ENCODE results near the gene DAAM2.

The DAAM2 gene

DNA sequence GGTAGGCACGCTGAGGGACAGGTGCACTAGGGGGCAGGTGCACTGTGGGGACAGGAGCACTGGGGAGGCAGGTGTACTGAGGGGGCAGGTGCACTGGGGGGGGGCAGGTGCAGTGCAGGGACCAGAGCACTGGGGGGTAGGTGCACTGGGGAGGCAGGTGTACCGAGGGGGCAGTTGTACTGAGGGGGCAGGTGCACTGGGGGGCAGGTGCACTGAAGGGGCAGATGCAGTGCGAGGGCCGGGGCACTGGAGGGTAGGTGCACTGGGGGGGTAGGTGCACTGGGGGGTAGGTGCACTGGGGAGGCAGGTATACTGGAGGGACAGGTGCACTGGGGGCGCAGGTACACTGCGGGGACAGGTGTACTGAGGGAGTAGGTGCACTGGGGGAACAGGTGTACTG is 39.5 kb downstream of the DAAM2 start:
- Histone ChIP-seq H3K4me3 (no peak overlapping the region), H3K4me1 (peaks cover 0 to 7% (median 0%) of the 10 kb centered on the region in 10 experiments; a peak in 3 of 20 replicates), H3K9me3 (replicated peaks in 1 of 11) (no peaks in the 10 kb centered on the region), H3K27ac (no peak overlapping the region), H3K36me3 (no peaks in the 10 kb centered on the region), H4K20me1 (no peaks in the 10 kb centered on the region), H3K27me3 (no peaks in the 10 kb centered on the region), H3K4me2 (no peak overlapping the region), H3K9ac (no peak overlapping the region)
- TF ChIP-seq Cebpa-rat (IDR thresholded peaks at IDR 0.05) = no peak

DNA sequence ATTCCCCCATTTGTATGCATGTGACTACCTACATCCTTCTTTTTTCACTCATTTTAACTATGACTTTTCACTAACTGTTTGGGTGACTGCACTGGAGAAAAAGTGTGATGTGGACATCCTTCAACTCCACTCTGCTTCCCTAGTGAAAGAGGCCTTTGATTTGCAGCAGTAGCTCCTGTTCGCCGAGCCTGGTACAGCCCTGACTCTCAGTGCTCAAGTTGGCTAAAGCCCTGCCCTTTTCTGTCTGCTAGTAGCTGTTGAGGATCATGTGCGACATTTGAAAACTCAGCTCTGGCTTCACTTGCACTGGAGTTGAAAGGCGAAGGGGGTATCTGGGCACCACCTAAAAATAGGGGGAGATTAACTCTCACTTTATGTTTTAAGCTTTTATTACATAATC is 42.1 kb downstream of the DAAM2 start:
- Histone ChIP-seq H4K20me1 (no peaks in the 10 kb centered on the region), H3K27me3 (no peaks in the 10 kb centered on the region), H3K9ac (no peak overlapping the region), H3K4me2 (no peak overlapping the region), H3K27ac (no peak overlapping the region), H3K4me3 (no peak overlapping the region), H3K4me1 (peaks cover 0 to 7% (median 0%) of the 10 kb centered on the region in 10 experiments; a peak in 3 of 20 replicates), H3K36me3 (no peaks in the 10 kb centered on the region), H3K9me3 (replicated peaks in 1 of 11) (no peaks in the 10 kb centered on the region)
- no peak for TF ChIP-seq Cebpa-rat (IDR thresholded peaks at IDR 0.05)

DNA sequence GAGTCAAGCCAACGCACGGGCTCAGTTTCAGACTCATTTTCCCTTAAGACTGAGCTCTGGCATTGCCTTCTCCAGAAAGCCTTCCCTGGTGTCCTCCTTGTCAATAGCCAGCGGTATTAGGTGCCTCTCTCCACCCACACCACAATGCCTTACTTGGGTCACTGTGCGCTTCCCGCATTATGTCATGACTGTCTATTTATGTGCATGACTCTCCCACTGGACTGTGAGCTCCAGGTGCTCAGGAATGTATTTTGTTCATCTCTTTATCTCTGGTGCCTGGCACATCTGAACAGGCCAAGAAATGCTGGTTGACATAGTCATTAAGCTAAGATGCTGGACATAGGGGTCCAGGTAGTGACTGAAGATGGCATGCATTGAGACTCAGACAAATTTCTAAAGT is 42.7 kb downstream of the DAAM2 start:
- H3K27ac ChIP-seq = no peak overlapping the region
- H3K9ac ChIP-seq = no peak overlapping the region
- H3K9me3 ChIP-seq (replicated peaks in 1 of 11) = no peaks in the 10 kb centered on the region
- no peaks in the 10 kb centered on the region for H3K36me3 ChIP-seq
- no peak overlapping the region for H3K4me3 ChIP-seq
- no peak overlapping the region for H3K4me2 ChIP-seq
- no peaks in the 10 kb centered on the region for H4K20me1 ChIP-seq
- peaks cover 0 to 7% (median 0%) of the 10 kb centered on the region in 10 experiments; a peak in 3 of 20 replicates for H3K4me1 ChIP-seq
- H3K27me3 ChIP-seq = no peaks in the 10 kb centered on the region
- TF ChIP-seq Cebpa-rat (IDR thresholded peaks at IDR 0.05) = no peak

DNA sequence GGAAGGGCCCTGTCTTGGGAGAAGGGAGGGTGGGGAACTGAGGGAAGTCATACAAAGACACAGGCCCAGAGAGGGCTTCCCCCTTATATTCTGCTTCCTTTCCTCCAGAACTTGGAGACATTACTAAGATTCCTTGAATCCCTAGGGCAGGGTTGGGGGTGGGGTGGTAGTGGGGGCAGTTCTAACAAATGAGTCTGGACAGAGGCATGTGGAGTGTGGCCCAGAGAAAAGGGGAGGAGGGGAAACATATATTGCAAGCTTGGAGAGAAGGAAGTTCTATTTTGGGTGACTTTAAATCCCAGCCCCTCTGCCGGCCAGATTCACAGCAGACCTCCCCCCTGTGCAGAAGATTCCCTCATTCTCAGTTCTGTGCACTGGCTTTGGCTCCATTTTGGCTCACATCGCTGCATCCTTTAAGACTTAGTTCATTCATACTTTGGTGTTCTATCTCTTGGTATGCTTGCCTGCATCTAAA is 43.7 kb downstream of the DAAM2 start:
- no peak overlapping the region for H3K27ac ChIP-seq
- H3K27me3 ChIP-seq = no peaks in the 10 kb centered on the region
- H3K4me3 ChIP-seq = no peak overlapping the region
- no peaks in the 10 kb centered on the region for H3K36me3 ChIP-seq
- H3K9me3 ChIP-seq (replicated peaks in 1 of 11) = no peaks in the 10 kb centered on the region
- H3K9ac ChIP-seq = no peak overlapping the region
- H4K20me1 ChIP-seq = no peaks in the 10 kb centered on the region
- TF ChIP-seq Cebpa-rat (IDR thresholded peaks at IDR 0.05) = no peak
- H3K4me2 ChIP-seq = no peak overlapping the region
- peaks cover 0 to 8% (median 0%) of the 10 kb centered on the region in 10 experiments; a peak in 6 of 20 replicates for H3K4me1 ChIP-seq

DNA sequence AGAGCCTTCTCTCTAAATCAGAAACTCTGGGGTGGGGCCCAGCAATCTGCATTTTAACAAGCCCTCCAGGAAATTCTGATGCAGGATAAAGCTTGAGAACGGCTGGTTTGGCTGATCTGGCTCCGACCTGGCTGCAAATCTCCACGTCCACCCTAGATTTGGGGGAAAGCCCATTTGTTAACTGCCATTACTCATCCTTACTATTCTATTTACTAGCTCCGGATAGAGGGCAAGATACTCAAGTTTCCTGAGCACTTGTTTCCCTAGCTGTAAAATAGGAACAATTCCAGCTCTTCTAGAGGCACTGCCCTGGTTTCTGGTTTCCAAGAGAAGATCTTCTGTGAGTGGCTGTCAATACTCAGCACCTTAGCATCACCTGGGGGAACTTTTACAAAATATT is 44.4 kb downstream of the DAAM2 start:
- Histone ChIP-seq H4K20me1 (no peaks in the 10 kb centered on the region), H3K9me3 (replicated peaks in 1 of 11) (no peaks in the 10 kb centered on the region), H3K4me3 (no peak overlapping the region), H3K9ac (no peak overlapping the region), H3K36me3 (no peaks in the 10 kb centered on the region), H3K4me1 (peaks cover 0 to 8% (median 0%) of the 10 kb centered on the region in 10 experiments; a peak in 6 of 20 replicates), H3K4me2 (no peak overlapping the region), H3K27ac (no peak overlapping the region), H3K27me3 (no peaks in the 10 kb centered on the region)
- no peak for TF ChIP-seq Cebpa-rat (IDR thresholded peaks at IDR 0.05)

DNA sequence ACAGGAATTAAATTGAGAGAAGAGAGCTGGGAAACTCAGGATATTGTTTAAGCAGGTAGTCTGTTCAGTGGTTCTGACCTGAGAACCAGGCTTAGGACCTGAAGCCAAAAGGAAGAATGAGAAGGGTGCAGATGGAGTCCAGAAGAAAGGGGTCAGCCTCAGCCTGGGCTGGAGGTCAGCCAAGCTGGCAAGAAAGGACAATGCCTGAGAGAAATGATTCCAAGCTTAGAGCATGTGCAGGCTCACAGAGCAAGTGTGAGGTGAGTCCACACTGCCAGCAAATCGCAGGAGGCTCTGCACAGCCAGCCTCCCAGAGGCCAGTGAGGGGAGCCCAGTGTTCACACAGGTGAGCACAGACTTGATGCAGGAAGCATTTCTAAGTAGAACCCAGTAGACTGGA is 47.3 kb downstream of the DAAM2 start:
- no peak for TF ChIP-seq Cebpa-rat (IDR thresholded peaks at IDR 0.05)
- H3K4me2 ChIP-seq = no peak overlapping the region
- H3K9me3 ChIP-seq (replicated peaks in 1 of 11) = no peaks in the 10 kb centered on the region
- no peaks in the 10 kb centered on the region for H3K36me3 ChIP-seq
- H3K4me1 ChIP-seq = peaks cover 0 to 4% (median 0%) of the 10 kb centered on the region in 10 experiments; a peak in 4 of 20 replicates
- H3K9ac ChIP-seq = no peak overlapping the region
- no peaks in the 10 kb centered on the region for H4K20me1 ChIP-seq
- H3K4me3 ChIP-seq = no peak overlapping the region
- H3K27ac ChIP-seq = no peak overlapping the region
- no peaks in the 10 kb centered on the region for H3K27me3 ChIP-seq

DNA sequence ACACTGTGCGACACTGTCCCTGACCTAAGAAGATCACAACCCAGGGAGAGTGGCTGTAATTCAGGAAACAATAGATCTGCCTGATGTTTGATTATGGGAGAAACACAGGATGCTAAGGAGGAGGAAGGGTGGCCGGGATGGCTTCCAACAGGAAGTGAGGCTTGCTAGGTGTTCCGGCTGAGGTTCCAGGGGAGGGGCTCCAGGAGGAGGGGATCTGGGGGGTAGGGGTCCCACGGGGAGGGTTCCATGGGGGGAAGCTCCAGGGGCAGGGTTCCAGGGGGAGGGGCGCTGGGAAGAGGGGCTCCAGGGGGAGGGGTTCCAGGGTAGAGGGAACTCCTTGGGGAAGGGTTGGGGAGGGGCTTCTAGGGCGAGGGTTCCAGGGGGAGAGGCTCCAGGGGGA is 48.6 kb downstream of the DAAM2 start:
- H3K4me3 ChIP-seq = no peak overlapping the region
- no peak overlapping the region for H3K9ac ChIP-seq
- no peaks in the 10 kb centered on the region for H3K27me3 ChIP-seq
- no peaks in the 10 kb centered on the region for H3K36me3 ChIP-seq
- no peak for TF ChIP-seq Cebpa-rat (IDR thresholded peaks at IDR 0.05)
- H3K27ac ChIP-seq = no peak overlapping the region
- H3K9me3 ChIP-seq (replicated peaks in 1 of 11) = no peaks in the 10 kb centered on the region
- no peaks in the 10 kb centered on the region for H4K20me1 ChIP-seq
- H3K4me2 ChIP-seq = peak overlapping the region in 4 of 11 experiments; percentile 12 to 36 (median 18); a peak in 3 of 22 replicates
- peaks cover 0 to 4% (median 0%) of the 10 kb centered on the region in 10 experiments; a peak in 4 of 20 replicates for H3K4me1 ChIP-seq

DNA sequence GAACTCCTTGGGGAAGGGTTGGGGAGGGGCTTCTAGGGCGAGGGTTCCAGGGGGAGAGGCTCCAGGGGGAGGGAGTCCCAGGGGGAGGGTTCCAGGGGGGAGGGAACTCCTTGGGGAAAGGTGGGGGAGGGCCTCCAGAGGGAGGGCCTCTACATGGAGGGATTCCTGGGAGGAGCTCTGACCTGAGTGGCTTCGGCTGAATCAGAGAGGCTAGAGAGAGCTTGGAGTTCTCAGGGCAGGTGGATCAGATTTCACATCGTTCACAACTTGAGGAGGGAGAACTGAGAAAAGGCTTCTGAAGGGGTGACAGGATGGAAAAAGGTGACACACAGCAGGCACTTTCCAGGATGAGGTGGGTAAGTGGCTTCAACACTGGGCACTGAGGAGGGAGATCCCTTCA is 49.1 kb downstream of the DAAM2 start:
- H3K36me3 ChIP-seq = no peaks in the 10 kb centered on the region
- no peak overlapping the region for H3K27ac ChIP-seq
- no peaks in the 10 kb centered on the region for H3K9me3 ChIP-seq (replicated peaks in 1 of 11)
- no peak overlapping the region for H3K9ac ChIP-seq
- peaks cover 0 to 4% (median 0%) of the 10 kb centered on the region in 10 experiments; a peak in 4 of 20 replicates for H3K4me1 ChIP-seq
- no peak overlapping the region for H3K4me2 ChIP-seq
- no peaks in the 10 kb centered on the region for H4K20me1 ChIP-seq
- TF ChIP-seq Cebpa-rat (IDR thresholded peaks at IDR 0.05) = no peak
- H3K27me3 ChIP-seq = no peaks in the 10 kb centered on the region
- no peak overlapping the region for H3K4me3 ChIP-seq

DNA sequence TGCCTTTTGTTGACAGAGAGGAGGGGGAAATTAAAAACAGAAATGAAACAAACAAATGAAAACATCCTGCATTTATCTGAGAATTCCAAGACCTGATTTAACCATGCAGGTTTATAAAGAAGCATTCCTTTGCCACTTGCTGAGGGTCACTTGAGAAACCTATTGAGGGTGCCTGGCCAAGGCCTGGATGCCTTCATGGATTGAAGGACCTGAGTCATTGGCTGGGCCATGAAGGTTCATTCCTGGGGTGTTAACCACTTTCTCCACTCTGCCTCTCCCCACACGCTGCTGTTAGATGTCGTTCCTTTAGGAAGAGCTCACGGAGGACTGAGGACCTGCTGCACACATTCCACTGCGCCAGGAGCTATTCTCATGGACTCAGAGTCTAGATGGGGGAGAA is 49.7 kb downstream of the DAAM2 start:
- H3K36me3 ChIP-seq = no peaks in the 10 kb centered on the region
- peaks cover 0 to 4% (median 0%) of the 10 kb centered on the region in 10 experiments; a peak in 4 of 20 replicates for H3K4me1 ChIP-seq
- H3K9me3 ChIP-seq (replicated peaks in 1 of 11) = no peaks in the 10 kb centered on the region
- H4K20me1 ChIP-seq = no peaks in the 10 kb centered on the region
- H3K4me2 ChIP-seq = no peak overlapping the region
- no peak overlapping the region for H3K27ac ChIP-seq
- TF ChIP-seq Cebpa-rat (IDR thresholded peaks at IDR 0.05) = no peak
- no peak overlapping the region for H3K4me3 ChIP-seq
- H3K9ac ChIP-seq = no peak overlapping the region
- H3K27me3 ChIP-seq = no peaks in the 10 kb centered on the region

DNA sequence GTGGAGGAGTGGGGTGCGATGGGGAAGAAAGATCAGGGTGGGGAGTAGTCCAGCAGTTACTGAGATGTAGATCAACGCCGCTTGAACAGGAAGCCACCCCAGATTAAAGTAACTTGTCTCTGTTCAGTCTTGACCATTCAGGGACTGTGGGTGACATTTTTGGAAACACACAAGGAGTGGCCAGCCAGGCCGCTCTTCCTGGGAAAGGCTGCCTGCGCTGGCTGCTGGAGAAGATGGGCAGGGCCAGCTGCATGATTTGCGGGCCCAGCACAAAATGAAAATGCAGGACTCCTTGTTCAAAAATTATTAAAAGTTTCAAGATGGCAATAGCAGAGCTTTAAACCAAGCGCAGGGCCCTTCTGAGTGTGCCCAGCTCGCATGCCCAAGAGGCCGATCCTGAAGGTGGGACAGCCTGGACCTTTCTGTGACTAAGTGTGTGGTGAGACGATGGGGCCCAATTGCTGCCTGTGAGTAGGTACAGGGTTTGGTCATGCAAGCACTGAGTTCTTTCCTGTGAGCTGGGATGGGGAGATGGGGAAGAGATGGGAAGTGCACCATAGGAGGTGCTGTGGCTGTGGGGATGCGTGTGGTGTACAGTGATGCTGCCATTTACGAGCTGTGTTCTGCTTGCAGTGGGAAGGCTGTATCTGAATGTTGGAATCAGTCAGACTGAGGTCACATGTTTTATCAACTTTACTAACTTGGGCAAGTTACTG is 51.3 kb downstream of the DAAM2 start:
- no peak overlapping the region for H3K27ac ChIP-seq

More for the DNA sequence above, 51.3 kb downstream of the DAAM2 start:
- H3K4me1 ChIP-seq = peaks cover 0 to 4% (median 0%) of the 10 kb centered on the region in 10 experiments; a peak in 4 of 20 replicates
- no peaks in the 10 kb centered on the region for H3K27me3 ChIP-seq
- H3K9ac ChIP-seq = no peak overlapping the region
- TF ChIP-seq Cebpa-rat (IDR thresholded peaks at IDR 0.05) = no peak
- H3K36me3 ChIP-seq = no peaks in the 10 kb centered on the region
- H3K4me2 ChIP-seq = no peak overlapping the region
- H3K4me3 ChIP-seq = no peak overlapping the region
- no peaks in the 10 kb centered on the region for H3K9me3 ChIP-seq (replicated peaks in 1 of 11)
- no peaks in the 10 kb centered on the region for H4K20me1 ChIP-seq

All from BLaER1 treated with 17β-estradiol and CSF1 and Interleukin-3, amounts not matched to agents 10 nM and 100 nM (cell line).